HG03103 (cell line): ENCODE results near the gene TNRC6B.
"Not testable (repeated sequence)": the region's sequence is repeated elsewhere in the genome, so short reads cannot be mapped to it uniquely, and the experiment has no call there.

Experiments used
- ATAC-seq: cut with Tn5 transposase; IDR thresholded peaks from one replicate; pipeline ENCODE4 v1.9.1; 2021; ENCODE audit warnings: low read depth; ENCODE audit not compliant: unreplicated experiment

TNRC6B gene

GRCh38 chr22:40206561-40206960 is 28.8 kb downstream of the TNRC6B start:
- no peak for ATAC-seq

GRCh38 chr22:40210818-40211217 is 33.1 kb downstream of the TNRC6B start:
- ATAC-seq: no peak

- no peak for ATAC-seq
Observed at GRCh38 chr22:40211476-40212054, 33.8 kb downstream of the TNRC6B start.

GRCh38 chr22:40212121-40212520 is 34.4 kb downstream of the TNRC6B start:
- ATAC-seq: no peak

- no peak for ATAC-seq
Observed at GRCh38 chr22:40213478-40213877, 35.8 kb downstream of the TNRC6B start.

GRCh38 chr22:40215266-40215665 is 37.5 kb downstream of the TNRC6B start:
- ATAC-seq: no peak

GRCh38 chr22:40216041-40216756 is 38.5 kb downstream of the TNRC6B start:
- ATAC-seq: no peak

- no peak for ATAC-seq
Observed at GRCh38 chr22:40218152-40218551, 40.4 kb downstream of the TNRC6B start.

GRCh38 chr22:40218723-40219294 is 41.1 kb downstream of the TNRC6B start:
- ATAC-seq: no peak

- no peak for ATAC-seq
Observed at GRCh38 chr22:40220316-40221054, 42.8 kb downstream of the TNRC6B start.

GRCh38 chr22:40221055-40221414 is 43.3 kb downstream of the TNRC6B start:
- ATAC-seq: no peak

GRCh38 chr22:40222979-40223378 is 45.3 kb downstream of the TNRC6B start:
- not testable (repeated sequence) for ATAC-seq

GRCh38 chr22:40224702-40225101 is 47.0 kb downstream of the TNRC6B start:
- no peak for ATAC-seq

- ATAC-seq: no peak
Observed at GRCh38 chr22:40226620-40227019, 48.9 kb downstream of the TNRC6B start.

- ATAC-seq: no peak
Observed at GRCh38 chr22:40231618-40232313, 54.0 kb downstream of the TNRC6B start.

- ATAC-seq: no peak
Observed at GRCh38 chr22:40232624-40233023, 54.9 kb downstream of the TNRC6B start.

GRCh38 chr22:40233886-40234285 is 56.2 kb downstream of the TNRC6B start:
- ATAC-seq: no peak

GRCh38 chr22:40234658-40235057 is 56.9 kb downstream of the TNRC6B start:
- no peak for ATAC-seq

GRCh38 chr22:40235308-40235707 is 57.6 kb downstream of the TNRC6B start:
- no peak for ATAC-seq

GRCh38 chr22:40236131-40236665 is 58.5 kb downstream of the TNRC6B start:
- no peak for ATAC-seq

GRCh38 chr22:40237241-40237640 is 59.5 kb downstream of the TNRC6B start:
- no peak for ATAC-seq
